GM12878 (cell line): Measurements from ENCODE around the gene GSTP1. TPM values are rescaled to one million over a fixed set of nuclear protein-coding genes. Genes with fewer than 3 reads are reported as not detected.
"Not testable (repeated sequence)": the region's sequence is repeated elsewhere in the genome, so short reads cannot be mapped to it uniquely, and the experiment has no call there.

Source experiments
- ATAC-seq: fragments of 200-7000 bp; cut with Tn5 transposase; 3 replicates; pipeline ENCODE4 v1.9.1; 2020; ENCODE audit warnings: mild to moderate bottlenecking, moderate library complexity
- BruUV-seq: library from RNA; stranded (reverse); fragments of 400-500 nt; replicated peaks from 2 replicates; lab custom pipeline; 2021; lab: Mats Ljungman, UMichigan
- CTCF ChIA-PET: fragments of 300-600 bp; sonication (Branson Sonifier 250); formaldehyde crosslinking; extraction: SDS; loops from one replicate; lab custom pipeline; 2021; ENCODE audit warnings: inconsistent platforms; lab: Yijun Ruan, JAX
- POLR2A ChIA-PET: fragments of 350-600 bp; formaldehyde crosslinking; extraction: SDS; loops from one replicate; lab custom pipeline; 2021; ENCODE audit warnings: inconsistent platforms; lab: Charles Lee
- RAD21 ChIA-PET: fragments of 300-600 bp; sonication (Branson Sonifier 250); formaldehyde crosslinking; loops from one replicate; lab custom pipeline; 2023; ENCODE audit warnings: antibody characterized with exemption; ENCODE audit not compliant: unreplicated experiment; lab: Charles Lee
- SMC1A ChIA-PET: fragments of 300-600 bp; sonication (Branson Sonifier 250); formaldehyde crosslinking; loops from one replicate; lab custom pipeline; 2023; ENCODE audit not compliant: unreplicated experiment, uncharacterized antibody; lab: Charles Lee
- DNase-seq: peaks from one replicate; pipeline ENCODE4 v3.0.0-alpha.2; 2011; ENCODE audit warnings: low read depth, low spot score
- FAIRE-seq: peaks from 3 replicates; lab custom pipeline; 2011; peaks lifted over from hg19 to GRCh38; lab: Jason Lieb, UNC
- H2AFZ ChIP-seq: 2 replicates; pipeline ENCODE4 v1.6.0; 2011; ENCODE audit warnings: low read depth, low read length, control low read depth; ENCODE audit not compliant: control insufficient read depth
- H3K27ac ChIP-seq: 2 replicates; pipeline ENCODE4 v1.5.1; 2011; ENCODE audit warnings: control low read depth; ENCODE audit not compliant: control insufficient read depth, insufficient read depth
- H3K27me3 ChIP-seq, 2 experiments: replicated peaks in 1 of 2; 2 replicates each; pipeline versions ENCODE4 v1.6.0 to v1.6.1; 2011; ENCODE audit warnings: low read length in 1 of 2; ENCODE audit not compliant: control insufficient read depth in 2 of 2, insufficient read depth in 2 of 2
- H3K36me3 ChIP-seq, 2 experiments: 2 replicates each; pipeline ENCODE4 v1.5.1; 2011; ENCODE audit warnings: low read length in 1 of 2; ENCODE audit not compliant: control insufficient read depth in 2 of 2, insufficient read depth in 2 of 2
- H3K4me1 ChIP-seq: 2 replicates; pipeline ENCODE4 v1.6.1; 2011; ENCODE audit warnings: mild to moderate bottlenecking, low read length, moderate library complexity, mixed read lengths; ENCODE audit not compliant: control insufficient read depth, insufficient read depth
- H3K4me2 ChIP-seq: 2 replicates; pipeline ENCODE4 v1.6.0; 2011; ENCODE audit warnings: control low read depth; ENCODE audit not compliant: control insufficient read depth, insufficient read depth
- H3K4me3 ChIP-seq: fragments of 200-600 bp; sonication (generic); 2 replicates; pipeline ENCODE4 v1.5.1; 2016
- H3K79me2 ChIP-seq: 2 replicates; pipeline ENCODE4 v1.6.0; 2011; ENCODE audit warnings: low read length; ENCODE audit not compliant: control insufficient read depth, insufficient read depth
- H3K9ac ChIP-seq: 2 replicates; pipeline ENCODE4 v1.8.0; 2011; ENCODE audit warnings: low read length, control low read depth, mixed read lengths; ENCODE audit not compliant: control insufficient read depth, insufficient read depth
- H3K9me3 ChIP-seq: replicated peaks from 3 replicates; pipeline ENCODE4 v1.5.1; 2011; ENCODE audit warnings: mild to moderate bottlenecking, low read length; ENCODE audit not compliant: control insufficient read depth, insufficient read depth
- H4K20me1 ChIP-seq: 2 replicates; pipeline ENCODE4 v1.6.0; 2011; ENCODE audit not compliant: control insufficient read depth, insufficient read depth
- BACH1 ChIP-seq: fragments of 450-650 bp; IDR thresholded peaks from 2 replicates; pipeline ENCODE4 v1.6.1; 2017; ENCODE audit warnings: mild to moderate bottlenecking, borderline replicate concordance
- HDAC6 ChIP-seq: fragments of 200-600 bp; sonication (generic); IDR thresholded peaks from one replicate; pipeline ENCODE4 v1.8.0; 2017; ENCODE audit warnings: antibody characterized with exemption; ENCODE audit not compliant: unreplicated experiment
- LARP7 ChIP-seq: fragments of 450-650 bp; IDR thresholded peaks from 2 replicates; pipeline ENCODE4 v1.6.1; 2017; ENCODE audit warnings: mild to moderate bottlenecking
- NBN ChIP-seq: fragments of 450-650 bp; IDR thresholded peaks from 2 replicates; pipeline ENCODE4 v1.6.1; 2016
- NR2C1 ChIP-seq: fragments of 450-650 bp; IDR thresholded peaks from 2 replicates; pipeline ENCODE4 v1.6.1; 2017; ENCODE audit warnings: antibody characterized with exemption, mild to moderate bottlenecking, moderate library complexity
- POLR2AphosphoS5 ChIP-seq: IDR thresholded peaks from 2 replicates; pipeline ENCODE4 v1.6.1; 2011; ENCODE audit warnings: mild to moderate bottlenecking, low read length, inconsistent platforms
- ZNF274 ChIP-seq: IDR thresholded peaks from one replicate; pipeline ENCODE4 v1.8.0; 2011; ENCODE audit not compliant: insufficient read length, insufficient read depth
- WGBS: methylation state at CpG from one replicate; pipeline ENCODE4 v1.1.6; 2016; ENCODE audit warnings: low lambda C conversion rate; ENCODE audit not compliant: insufficient replicate concordance, insufficient coverage; ENCODE audit errors: missing lambda C conversion rate; 5-methylcytosine and 5-hydroxymethylcytosine counted together
- in situ Hi-C: fragments of 300-500 bp; cut with MboI; formaldehyde crosslinking; loops from 9 replicates; pipeline ENCODE4 v1.14.3; 2018; ENCODE audit warnings: mixed read lengths
- intact Hi-C: fragments of 100-400 bp; cut with micrococcal nuclease; formaldehyde crosslinking; loops from one replicate; pipeline ENCODE4 v1.14.2; 2022; ENCODE audit not compliant: unreplicated experiment
- polyA plus RNA-seq, 11 experiments: library from polyadenylated mRNA; depleted of rRNA in 4 of 11; unstranded in 6 of 11; stranded (reverse) in 5 of 11; fragments of >200 nt; fragmentation: Nextera tagmentation in 4 of 11; fragmentation: Illumina TruSeq in 1 of 11; extraction: Ambion mirVana in 4 of 11; extraction: Trizol in 1 of 11; gene quantifications; 1 replicate in 1 of 11; 2 replicates in 10 of 11; pipeline versions ENCODE4 v1.2.1 to v1.2.3, GENCODE V29; 2011 to 2016; ENCODE audit warnings: inconsistent platforms in 2 of 11, missing spikeins in 2 of 11, low read depth in 1 of 11
- total RNA-seq, 4 experiments: library from RNA; depleted of rRNA in 3 of 4; stranded (reverse); fragments of >200 nt in 3 of 4; fragmentation: Illumina TruSeq in 1 of 4; extraction: Trizol in 1 of 4; gene quantifications; 2 replicates each; pipeline versions ENCODE4 v1.2.1 to v1.2.3, GENCODE V29; 2013 to 2021
- TF ChIP-seq, protein P1 (sequence below): fragments of 450-650 bp; IDR thresholded peaks from 2 replicates; pipeline ENCODE4 v1.6.1; 2017; ENCODE audit warnings: borderline replicate concordance

The GSTP1 gene
- total and polyA plus RNA-seq, 10 of the 15 experiments (the other 5 are each of a cell fraction or from before 2014, with no cell fraction given) = 469 to 1,788 (median 955) TPM

DNA sequence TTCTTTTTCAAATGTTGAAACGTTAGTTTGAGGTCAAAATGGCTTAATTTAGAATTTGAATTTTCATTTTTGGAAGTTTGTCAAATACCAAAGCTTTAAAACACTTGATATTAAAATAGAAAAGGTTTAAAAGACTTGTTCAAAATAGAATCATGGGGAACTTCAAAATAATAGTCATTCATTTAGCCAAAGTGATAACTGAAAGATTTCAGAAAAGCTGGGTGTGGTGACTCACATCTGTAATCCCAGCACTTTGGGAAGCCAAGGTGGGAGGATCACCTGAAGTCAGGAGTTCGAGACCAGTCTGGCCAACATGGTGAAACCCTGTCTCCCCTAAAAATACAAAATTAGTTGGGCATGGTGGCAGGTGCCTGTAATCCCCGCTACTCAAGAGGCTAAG, 10.9 kb downstream of the GSTP1 start (continued):
- TF ChIP-seq, protein P1, sequence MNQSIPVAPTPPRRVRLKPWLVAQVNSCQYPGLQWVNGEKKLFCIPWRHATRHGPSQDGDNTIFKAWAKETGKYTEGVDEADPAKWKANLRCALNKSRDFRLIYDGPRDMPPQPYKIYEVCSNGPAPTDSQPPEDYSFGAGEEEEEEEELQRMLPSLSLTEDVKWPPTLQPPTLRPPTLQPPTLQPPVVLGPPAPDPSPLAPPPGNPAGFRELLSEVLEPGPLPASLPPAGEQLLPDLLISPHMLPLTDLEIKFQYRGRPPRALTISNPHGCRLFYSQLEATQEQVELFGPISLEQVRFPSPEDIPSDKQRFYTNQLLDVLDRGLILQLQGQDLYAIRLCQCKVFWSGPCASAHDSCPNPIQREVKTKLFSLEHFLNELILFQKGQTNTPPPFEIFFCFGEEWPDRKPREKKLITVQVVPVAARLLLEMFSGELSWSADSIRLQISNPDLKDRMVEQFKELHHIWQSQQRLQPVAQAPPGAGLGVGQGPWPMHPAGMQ = no peak

DNA sequence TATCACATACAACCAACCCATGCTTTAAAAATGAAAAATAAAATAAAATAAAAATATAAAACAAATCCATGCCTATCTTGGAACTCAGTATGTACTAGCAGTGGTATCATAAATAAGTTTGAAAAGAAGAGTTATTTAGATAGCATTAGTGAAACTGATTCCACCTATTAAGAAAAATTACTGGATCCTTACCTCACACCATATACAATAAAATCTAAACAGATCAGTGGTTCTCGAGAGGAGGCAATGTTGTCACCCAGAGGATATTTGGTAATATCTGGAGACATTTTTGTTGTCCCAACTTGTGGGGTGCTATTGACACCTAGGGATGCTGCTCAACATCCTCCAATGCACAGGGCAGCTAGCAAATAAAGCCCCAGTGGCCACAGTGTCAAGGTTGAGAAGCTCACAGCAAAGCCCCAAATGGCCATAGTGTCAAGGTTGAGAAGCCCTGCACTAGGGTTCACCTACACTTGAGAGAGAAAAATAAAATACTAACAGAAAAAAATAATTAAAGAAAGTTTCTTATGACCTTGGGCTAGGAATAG, 13.2 kb downstream of the GSTP1 start:
- in situ Hi-C loops = no loop called here
- CTCF ChIA-PET = interaction anchor here (1.2 kb wide), 1 partner anchor 20 kb away, joined by 3 read pairs; no protein-coding TSS in a partner anchor
- intact Hi-C loops = no loop called here
- no peak for ATAC-seq
- WGBS = 37% methylated on average over 1 of the region's 1 CpG
- H3K27me3 ChIP-seq = no peaks in the 10 kb centered on the region
- H3K79me2 ChIP-seq = no peaks in the 10 kb centered on the region
- no peaks in the 10 kb centered on the region for H4K20me1 ChIP-seq
- SMC1A ChIA-PET = interaction anchor here (0.8 to 1.4 kb wide), 4 partner anchors 9 to 60 kb away, joined by 3 to 4 read pairs (median 4); no protein-coding TSS in a partner anchor
- no peaks in the 10 kb centered on the region for H3K36me3 ChIP-seq
- H3K9me3 ChIP-seq = peaks cover 1% of the 10 kb centered on the region; the same call in 1 of the 3 replicates
- peaks cover 15% of the 10 kb centered on the region for H3K4me1 ChIP-seq
- no peak overlapping the region for H2AFZ ChIP-seq
- no TSS peak for BruUV-seq
- DNase-seq = no peak
- no peak overlapping the region for H3K9ac ChIP-seq
- no peak overlapping the region for H3K27ac ChIP-seq
- TF ChIP-seq LARP7 (no peak), NR2C1 (no peak), NBN (no peak), BACH1 (no peak), ZNF274 (no peak), POLR2AphosphoS5 (no peak), HDAC6 (no peak)
- TF ChIP-seq, all 136 proteins: peak for 0
- POLR2A ChIA-PET = no interaction called here
- no peak overlapping the region for H3K4me3 ChIP-seq
- no peak overlapping the region for H3K4me2 ChIP-seq
- RAD21 ChIA-PET = no interaction called here
- no peak for FAIRE-seq

DNA sequence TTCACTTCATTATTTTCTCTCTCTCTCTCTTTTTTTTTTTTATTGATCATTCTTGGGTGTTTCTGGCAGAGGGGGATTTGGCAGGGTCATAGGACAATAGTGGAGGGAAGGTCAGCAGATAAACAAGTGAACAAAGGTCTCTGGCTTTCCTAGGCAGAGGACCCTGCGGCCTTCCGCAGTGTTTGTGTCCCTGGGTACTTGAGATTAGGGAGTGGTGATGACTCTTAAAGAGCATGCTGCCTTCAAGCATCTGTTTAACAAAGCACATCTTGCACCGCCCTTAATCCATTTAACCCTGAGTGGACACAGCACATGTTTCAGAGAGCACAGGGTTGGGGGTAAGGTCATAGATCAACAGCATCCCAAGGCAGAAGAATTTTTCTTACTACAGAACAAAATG, 13.8 kb downstream of the GSTP1 start:
- H3K27ac ChIP-seq, H2AFZ ChIP-seq, CTCF ChIA-PET, BruUV-seq, H3K27me3 ChIP-seq, POLR2A ChIA-PET, FAIRE-seq, H3K4me2 ChIP-seq, H3K9ac ChIP-seq, intact Hi-C loops, ATAC-seq, H3K9me3 ChIP-seq, in situ Hi-C loops, H3K36me3 ChIP-seq, H4K20me1 ChIP-seq, RAD21 ChIA-PET, H3K4me3 ChIP-seq, DNase-seq, SMC1A ChIA-PET, H3K79me2 ChIP-seq: not testable (repeated sequence)
- no CpG with 5 or more reads among the region's 3 CpGs for WGBS
- H3K4me1 ChIP-seq = peaks cover 15% of the 10 kb centered on the region

DNA sequence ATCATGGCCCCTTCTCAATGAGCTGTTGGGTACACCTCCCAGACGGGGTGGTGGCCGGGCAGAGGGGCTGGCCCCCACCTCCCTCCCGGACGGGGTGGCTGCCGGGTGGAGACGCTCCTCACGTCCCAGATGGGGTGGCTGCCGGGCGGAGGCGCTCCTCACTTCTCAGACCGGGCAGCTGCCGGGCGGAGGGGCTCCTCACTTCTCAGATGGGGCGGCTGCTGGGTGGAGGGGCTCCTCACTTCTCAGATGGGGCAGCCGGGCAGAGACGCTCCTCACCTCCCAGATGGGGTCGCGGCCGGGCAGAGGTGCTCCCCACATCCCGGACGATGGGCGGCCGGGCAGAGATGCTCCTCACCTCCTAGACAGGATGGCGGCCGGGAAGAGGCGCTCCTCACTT, 14.4 kb downstream of the GSTP1 start:
- H3K79me2 ChIP-seq, H2AFZ ChIP-seq, BruUV-seq, H3K9me3 ChIP-seq, intact Hi-C loops, ATAC-seq, H3K27me3 ChIP-seq, H4K20me1 ChIP-seq, POLR2A ChIA-PET, FAIRE-seq, H3K4me3 ChIP-seq, H3K36me3 ChIP-seq, H3K9ac ChIP-seq, DNase-seq, H3K4me2 ChIP-seq, in situ Hi-C loops, RAD21 ChIA-PET, H3K27ac ChIP-seq, SMC1A ChIA-PET: not testable (repeated sequence)
- peaks cover 15% of the 10 kb centered on the region for H3K4me1 ChIP-seq
- CTCF ChIA-PET = interaction anchor here (3.1 kb wide), 1 partner anchor 14 kb away, joined by 25 read pairs; the partner anchor contains the start of gene GSTP1
- WGBS = 95% methylated on average over 24 of the region's 26 CpGs
